OCI-LY3 (cell line): ENCODE measurements around the gene CHRNB1.

Experiments used
- CTCF ChIP-seq: fragments of 200-600, 300-600 bp; sonication (generic); IDR thresholded peaks from 2 replicates; pipeline ENCODE4 v1.5.1; 2014; ENCODE audit warnings: antibody characterized with exemption, low read length, low read depth
- EZH2phosphoT487 ChIP-seq: fragments of 200-600 bp; shearing (Covaris generic); IDR thresholded peaks from 2 replicates; pipeline ENCODE4 v1.6.1; 2018; ENCODE audit warnings: antibody characterized with exemption, mixed run types, low read depth

GRCh38 chr17:7405350-7406234 is 39.3 kb upstream of the CHRNB1 start:
- TF ChIP-seq CTCF (no peak), EZH2phosphoT487 (no peak)
